ENCODE measurements around the gene GMDS. TPM values are rescaled to one million over a fixed set of nuclear protein-coding genes. Genes with fewer than 3 reads are reported as not detected.

GMDS gene
- total RNA-seq, 3 donors from 2014 or later (not counting 1 experiment from before 2014, with no cell fraction given): 23.6 to 31.0 (median 26.4) TPM

DNA sequence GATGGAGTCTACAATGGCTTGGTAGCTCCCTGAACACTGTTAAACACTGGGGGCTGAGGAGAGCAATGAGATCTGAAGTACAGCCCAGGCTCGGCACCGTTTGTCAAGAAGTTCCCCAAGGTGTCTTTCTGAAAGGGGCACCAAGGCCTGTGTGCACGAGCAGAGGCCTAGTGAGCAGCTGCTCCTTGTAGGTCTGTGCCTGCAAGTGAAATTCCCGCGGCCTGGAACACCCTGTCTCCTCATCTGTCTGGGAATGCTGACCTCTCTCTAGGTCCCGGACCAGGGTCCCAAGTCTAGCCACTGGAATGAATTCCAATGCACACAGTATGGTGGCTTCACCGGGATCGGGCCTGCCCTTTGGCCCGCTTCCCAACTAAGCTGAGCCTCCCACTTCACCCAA, 500.9 kb downstream of the GMDS start:
- H3K4me1 ChIP-seq (ENCODE audit: control insufficient read depth, insufficient read depth, low read length): no peaks in the 10 kb centered on the region
- DNase-seq (no peak), ATAC-seq (no peak)
- Mint-ChIP-seq H3K4me3 (no peak overlapping the region), H3K9me3 (no peaks in the 10 kb centered on the region), H3K27ac (no peak overlapping the region), H3K36me3 (no peaks in the 10 kb centered on the region), H3K4me1 (peaks cover 0 to 5% of the 10 kb centered on the region in 2 donors), H3K27me3 (ENCODE audit: low read depth in 2 of 2) (no peaks in the 10 kb centered on the region)
- H3K4me3 ChIP-seq (ENCODE audit: low read length): no peak overlapping the region
- intact Hi-C loops (cut with micrococcal nuclease): no loop called here
- H3K27ac ChIP-seq (ENCODE audit: low read length): no peak overlapping the region
- 94% methylated on average over 9 of the region's 9 CpGs for WGBS (ENCODE audit: insufficient coverage)
- no peaks in the 10 kb centered on the region for H3K36me3 ChIP-seq (ENCODE audit: control insufficient read depth, insufficient read depth, low read length)
- H3K27me3 ChIP-seq (ENCODE audit: control insufficient read depth, insufficient read depth, low read length): no peaks in the 10 kb centered on the region
- TF ChIP-seq, protein P1, sequence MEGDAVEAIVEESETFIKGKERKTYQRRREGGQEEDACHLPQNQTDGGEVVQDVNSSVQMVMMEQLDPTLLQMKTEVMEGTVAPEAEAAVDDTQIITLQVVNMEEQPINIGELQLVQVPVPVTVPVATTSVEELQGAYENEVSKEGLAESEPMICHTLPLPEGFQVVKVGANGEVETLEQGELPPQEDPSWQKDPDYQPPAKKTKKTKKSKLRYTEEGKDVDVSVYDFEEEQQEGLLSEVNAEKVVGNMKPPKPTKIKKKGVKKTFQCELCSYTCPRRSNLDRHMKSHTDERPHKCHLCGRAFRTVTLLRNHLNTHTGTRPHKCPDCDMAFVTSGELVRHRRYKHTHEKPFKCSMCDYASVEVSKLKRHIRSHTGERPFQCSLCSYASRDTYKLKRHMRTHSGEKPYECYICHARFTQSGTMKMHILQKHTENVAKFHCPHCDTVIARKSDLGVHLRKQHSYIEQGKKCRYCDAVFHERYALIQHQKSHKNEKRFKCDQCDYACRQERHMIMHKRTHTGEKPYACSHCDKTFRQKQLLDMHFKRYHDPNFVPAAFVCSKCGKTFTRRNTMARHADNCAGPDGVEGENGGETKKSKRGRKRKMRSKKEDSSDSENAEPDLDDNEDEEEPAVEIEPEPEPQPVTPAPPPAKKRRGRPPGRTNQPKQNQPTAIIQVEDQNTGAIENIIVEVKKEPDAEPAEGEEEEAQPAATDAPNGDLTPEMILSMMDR (IDR thresholded peaks at IDR 0.05): no peak
- no peaks in the 10 kb centered on the region for H3K9me3 ChIP-seq (ENCODE audit: control insufficient read depth, insufficient read depth, low read length)

DNA sequence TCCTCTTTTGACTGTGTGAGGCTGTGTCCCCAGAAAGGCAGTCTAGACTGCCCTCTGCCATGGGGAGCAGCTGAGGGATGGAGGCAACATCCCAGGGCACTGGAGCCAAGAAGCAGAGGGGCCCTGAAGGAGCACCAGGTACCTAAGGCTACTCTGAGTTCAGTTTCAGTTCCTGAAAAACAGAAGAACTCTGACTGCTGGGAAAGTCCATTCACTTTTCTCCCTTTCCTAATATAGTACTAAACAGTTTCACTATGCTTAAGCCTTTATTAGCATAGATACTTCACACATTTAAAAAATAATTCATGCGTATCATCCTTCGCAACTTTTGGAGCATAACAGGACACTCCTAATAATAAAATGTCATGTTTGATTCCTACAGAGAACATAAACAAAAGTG, 505.7 kb downstream of the GMDS start:
- 75% methylated on average over 2 of the region's 2 CpGs for WGBS (ENCODE audit: insufficient coverage)
- Histone ChIP-seq H3K4me3 (ENCODE audit: low read length) (no peak overlapping the region), H3K9me3 (ENCODE audit: control insufficient read depth, insufficient read depth, low read length) (no peaks in the 10 kb centered on the region), H3K36me3 (ENCODE audit: control insufficient read depth, insufficient read depth, low read length) (no peaks in the 10 kb centered on the region), H3K27me3 (ENCODE audit: control insufficient read depth, insufficient read depth, low read length) (no peaks in the 10 kb centered on the region), H3K27ac (ENCODE audit: low read length) (no peak overlapping the region), H3K4me1 (ENCODE audit: control insufficient read depth, insufficient read depth, low read length) (no peaks in the 10 kb centered on the region)
- ATAC-seq (no peak), DNase-seq (no peak)
- Mint-ChIP-seq H3K4me3 (no peak overlapping the region), H3K36me3 (no peaks in the 10 kb centered on the region), H3K27me3 (ENCODE audit: low read depth in 2 of 2) (no peaks in the 10 kb centered on the region), H3K4me1 (no peaks in the 10 kb centered on the region), H3K27ac (no peak overlapping the region), H3K9me3 (no peaks in the 10 kb centered on the region)
- intact Hi-C loops (cut with micrococcal nuclease): no loop called here
- TF ChIP-seq, protein P1 (IDR thresholded peaks at IDR 0.05): no peak

DNA sequence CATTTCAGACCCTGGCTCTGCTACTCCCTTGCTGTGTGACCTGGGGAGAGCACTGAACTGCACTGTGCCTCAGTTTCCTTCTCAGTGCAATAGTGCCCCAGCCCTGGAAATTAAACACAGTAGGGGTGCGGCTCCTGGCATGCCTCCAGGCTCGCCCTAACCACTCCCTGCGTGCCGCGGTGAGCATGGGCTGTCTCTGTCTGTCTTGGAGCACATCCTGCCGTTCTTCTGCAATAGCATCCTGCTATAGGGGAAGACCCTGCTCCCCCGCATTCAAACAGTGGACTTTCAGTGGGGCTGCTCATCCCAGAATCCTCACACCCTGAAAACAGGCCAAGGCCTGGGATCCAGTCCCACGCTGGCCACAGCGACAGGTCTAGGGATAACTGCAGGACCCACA, 506.2 kb downstream of the GMDS start:
- Histone ChIP-seq H3K4me3 (ENCODE audit: low read length) (no peak overlapping the region), H3K36me3 (ENCODE audit: control insufficient read depth, insufficient read depth, low read length) (no peaks in the 10 kb centered on the region), H3K27me3 (ENCODE audit: control insufficient read depth, insufficient read depth, low read length) (no peaks in the 10 kb centered on the region), H3K27ac (ENCODE audit: low read length) (no peak overlapping the region), H3K4me1 (ENCODE audit: control insufficient read depth, insufficient read depth, low read length) (no peaks in the 10 kb centered on the region), H3K9me3 (ENCODE audit: control insufficient read depth, insufficient read depth, low read length) (no peaks in the 10 kb centered on the region)
- intact Hi-C loops (cut with micrococcal nuclease): no loop called here
- 86% methylated on average over 9 of the region's 9 CpGs for WGBS (ENCODE audit: insufficient coverage)
- Mint-ChIP-seq H3K4me3 (no peak overlapping the region), H3K27me3 (ENCODE audit: low read depth in 2 of 2) (no peaks in the 10 kb centered on the region), H3K36me3 (no peaks in the 10 kb centered on the region), H3K9me3 (no peaks in the 10 kb centered on the region), H3K4me1 (no peaks in the 10 kb centered on the region), H3K27ac (no peak overlapping the region)
- no peak for ATAC-seq
- DNase-seq: no peak
- TF ChIP-seq, protein P1 (IDR thresholded peaks at IDR 0.05): no peak

DNA sequence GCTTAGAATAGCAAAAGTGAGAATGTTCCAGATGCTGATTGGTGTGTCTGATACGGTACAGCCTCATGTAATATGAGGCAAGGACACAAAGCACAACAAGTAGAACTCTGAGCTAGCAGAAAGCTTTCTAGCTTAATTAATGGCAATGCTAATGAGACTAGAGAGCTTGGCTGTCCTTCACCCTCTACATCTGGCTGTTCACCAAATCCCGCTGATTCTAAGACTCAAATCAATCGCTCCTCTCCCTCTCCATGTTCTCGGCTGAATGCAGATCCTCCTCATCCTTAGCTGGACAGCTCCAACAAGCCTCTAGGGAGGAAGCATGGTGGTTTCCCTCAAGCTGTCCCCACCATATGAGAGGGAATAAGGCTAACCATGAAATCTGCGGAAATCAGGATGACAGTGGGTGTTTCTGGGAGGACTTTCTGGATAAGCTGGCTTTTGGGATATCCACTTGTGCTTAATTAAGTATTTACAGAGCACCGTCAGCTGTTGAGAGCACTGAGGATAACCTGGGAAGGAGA, 506.8 kb downstream of the GMDS start:
- no peak overlapping the region for H3K4me3 Mint-ChIP-seq
- H3K27ac ChIP-seq (ENCODE audit: low read length): no peak overlapping the region
- intact Hi-C loops (cut with micrococcal nuclease): no loop called here

More for the DNA sequence above, 506.8 kb downstream of the GMDS start:
- no peaks in the 10 kb centered on the region for H3K4me1 ChIP-seq (ENCODE audit: control insufficient read depth, insufficient read depth, low read length)
- H3K36me3 Mint-ChIP-seq: no peaks in the 10 kb centered on the region
- H3K27ac Mint-ChIP-seq: no peak overlapping the region
- H3K27me3 Mint-ChIP-seq (ENCODE audit: low read depth in 2 of 2): no peaks in the 10 kb centered on the region
- no peaks in the 10 kb centered on the region for H3K9me3 ChIP-seq (ENCODE audit: control insufficient read depth, insufficient read depth, low read length)
- H3K4me3 ChIP-seq (ENCODE audit: low read length): no peak overlapping the region
- no peak for DNase-seq
- H3K4me1 Mint-ChIP-seq: no peaks in the 10 kb centered on the region
- H3K9me3 Mint-ChIP-seq: no peaks in the 10 kb centered on the region
- WGBS (ENCODE audit: insufficient coverage): 91% methylated on average over 6 of the region's 6 CpGs
- TF ChIP-seq, protein P1 (IDR thresholded peaks at IDR 0.05): no peak
- H3K36me3 ChIP-seq (ENCODE audit: control insufficient read depth, insufficient read depth, low read length): no peaks in the 10 kb centered on the region
- ATAC-seq: no peak
- H3K27me3 ChIP-seq (ENCODE audit: control insufficient read depth, insufficient read depth, low read length): no peaks in the 10 kb centered on the region
